Hematopoietic multipotent progenitor cell (in vitro differentiated cells): ENCODE measurements around the gene SMIM1. TPM values are rescaled to one million over a fixed set of nuclear protein-coding genes. Genes with fewer than 3 reads are reported as not detected.
"Not testable (repeated sequence)": the region's sequence is repeated elsewhere in the genome, so short reads cannot be mapped to it uniquely, and the experiment has no call there.

Source experiments
- DNase-seq, 3 donors: peaks; one replicate each; pipeline ENCODE4 v3.0.0-alpha.2; 2011 to 2015; ENCODE audit warnings: low read depth in 2 of 3, low spot score in 2 of 3
- total RNA-seq: library from RNA; depleted of rRNA; stranded (reverse); fragments of >200 nt; gene quantifications from one replicate; pipeline ENCODE4 v1.2.3, GENCODE V29; 2012

Gene SMIM1
- total RNA-seq, 1 donor: 15.6 TPM

DNA sequence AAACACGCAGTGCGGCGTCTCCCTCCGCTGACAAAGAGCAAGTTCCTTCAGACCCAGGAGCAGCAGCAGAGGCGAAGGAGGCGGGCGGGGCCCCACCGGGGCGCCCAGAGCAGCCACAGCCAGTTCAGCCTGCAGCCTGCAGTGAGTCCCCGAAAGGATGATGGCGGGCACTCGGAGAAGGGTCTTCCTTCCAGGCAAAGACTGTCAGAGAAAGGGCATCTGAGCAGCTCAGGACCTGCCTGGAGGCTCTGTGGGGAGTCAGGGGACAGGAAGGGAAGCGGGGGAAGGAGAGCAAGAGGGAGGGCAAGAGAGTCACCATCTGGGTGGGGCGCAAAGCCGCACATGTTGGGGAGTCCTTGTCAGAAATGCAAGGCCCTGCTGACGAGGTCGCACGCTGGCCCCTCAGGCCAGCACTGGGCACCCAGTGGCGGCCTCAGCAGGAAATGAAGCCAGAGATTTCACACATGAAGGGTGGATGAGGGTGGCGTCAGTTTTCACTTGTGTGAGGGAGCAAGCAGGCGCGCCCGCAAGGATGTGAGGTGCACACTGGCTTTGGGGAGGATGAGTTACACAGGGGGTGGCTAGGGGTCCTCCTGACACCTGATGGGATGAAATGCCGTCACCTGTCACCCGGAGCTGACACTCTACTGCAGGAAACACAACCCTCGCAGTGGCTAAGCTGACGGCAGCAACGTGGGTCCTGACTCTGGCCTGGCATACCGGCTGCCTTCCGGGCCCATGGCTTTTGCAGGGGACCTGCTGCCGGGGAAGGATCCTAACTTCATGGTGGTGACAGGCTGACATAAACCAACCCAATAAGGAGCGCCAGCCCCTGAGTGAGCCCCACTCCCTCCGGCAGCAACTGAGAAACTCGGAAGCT, 17.1 kb downstream of the SMIM1 start:
- DNase-seq: no peak

DNA sequence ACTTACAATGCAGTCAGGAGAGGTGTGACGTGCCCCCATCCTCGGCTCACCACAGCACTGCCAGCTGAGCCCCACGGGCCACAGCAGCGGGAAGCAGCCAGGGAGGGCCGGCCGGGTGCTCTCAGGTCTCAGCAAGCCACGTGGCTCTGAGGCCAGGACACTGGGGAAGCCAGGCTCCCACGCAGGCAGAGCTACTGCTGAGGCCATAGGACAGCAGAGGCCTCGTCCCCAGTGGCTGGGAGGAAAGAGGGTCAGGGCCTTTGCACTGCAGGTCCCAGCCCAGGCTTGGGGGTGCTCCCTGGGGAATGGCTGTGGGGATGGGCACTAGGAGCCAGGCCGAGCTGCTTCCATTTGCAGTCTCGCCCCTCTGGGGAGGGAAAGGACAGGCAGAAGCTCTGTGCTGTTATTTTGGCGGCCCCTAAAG, 18.0 kb downstream of the SMIM1 start:
- no peak for DNase-seq

GRCh38 chr1:3790952-3791351, 18.4 kb downstream of the SMIM1 start:
- no peak for DNase-seq

DNA sequence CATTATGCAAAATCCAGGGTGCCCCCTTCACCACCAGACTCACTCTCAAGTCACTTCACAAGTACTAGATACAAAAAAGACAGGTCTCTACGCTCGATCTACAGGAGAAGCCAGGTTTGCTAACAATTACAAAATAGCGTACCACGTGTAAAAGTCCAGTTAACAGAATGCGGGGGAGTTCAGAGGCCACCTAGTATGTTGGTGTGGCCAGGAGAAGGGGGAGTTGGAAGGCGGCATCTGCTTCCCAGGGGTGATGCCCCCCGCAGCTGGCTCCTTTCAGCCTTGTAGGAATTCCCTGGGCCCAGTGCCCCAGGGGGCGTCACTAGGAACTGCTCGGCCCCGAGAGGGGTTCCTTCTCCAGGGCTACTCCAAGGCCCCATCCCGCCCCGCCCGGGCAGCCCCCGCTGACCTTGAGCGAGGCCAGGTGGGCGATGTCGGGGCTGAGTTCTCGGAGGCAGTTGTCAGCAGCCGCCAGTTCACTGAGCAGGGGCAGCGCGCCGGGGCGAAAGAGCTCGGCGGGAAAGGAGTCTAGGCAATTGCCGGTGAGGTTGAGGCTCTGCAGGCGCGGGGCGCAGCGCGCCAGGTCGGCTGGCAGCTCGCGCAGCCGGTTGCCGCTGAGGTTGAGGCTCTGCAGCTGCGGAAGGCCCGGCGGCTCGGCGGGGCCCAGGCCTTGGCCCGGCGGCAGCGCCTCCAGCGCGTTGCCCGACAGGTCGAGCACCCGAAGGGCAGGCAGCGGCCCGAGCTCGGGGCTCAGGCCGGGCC, 23.1 kb downstream of the SMIM1 start:
- DNase-seq: no peak

DNA sequence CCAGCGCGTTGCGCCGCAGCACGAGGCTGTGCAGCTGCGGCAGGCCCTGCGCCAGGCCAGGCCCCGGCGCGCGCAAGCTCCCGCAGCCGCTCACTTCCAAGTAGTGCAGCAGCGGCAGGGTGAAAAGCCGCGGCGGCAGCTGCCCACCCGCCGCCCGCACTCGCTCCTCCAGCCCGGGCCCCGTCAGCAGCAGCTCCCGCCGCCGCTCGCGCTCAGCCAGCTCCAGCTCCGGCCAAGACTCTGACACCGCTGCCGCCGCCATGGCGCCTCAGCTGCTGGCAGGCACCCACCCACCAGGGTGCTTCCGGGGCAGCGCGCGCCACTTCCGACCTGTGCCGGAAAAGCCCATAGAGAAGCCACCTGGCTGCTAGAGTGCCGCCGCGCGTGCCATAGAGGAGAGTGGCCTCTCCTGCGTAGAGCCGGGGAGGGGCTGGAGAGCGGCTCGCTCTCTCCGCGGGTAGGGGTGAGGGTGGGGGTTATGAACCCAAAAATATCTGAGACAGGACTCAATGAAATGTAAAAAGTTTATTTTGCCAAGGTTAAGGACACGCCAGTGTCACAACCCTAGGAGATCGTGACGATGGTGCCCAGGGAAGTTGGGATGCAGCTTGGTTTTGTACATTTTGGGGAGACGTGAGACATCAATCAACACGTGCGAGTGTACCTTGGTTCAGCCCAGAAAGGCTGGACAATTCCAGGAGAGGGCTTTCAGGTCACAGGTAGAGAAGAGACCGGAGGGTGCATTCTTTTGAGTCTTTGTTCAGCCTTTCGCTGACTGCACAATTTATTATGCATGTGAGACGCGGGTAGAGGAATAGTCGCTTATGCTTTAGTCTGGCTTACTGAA, 23.9 kb downstream of the SMIM1 start, which contains the start of gene LRRC47:
Gene LRRC47 (minus strand): TSS at position 284 of the 847 bp plus-strand sequence. CDS start 22 bp downstream, at position 262.
- DNase-seq: peak; percentile 81 to 94 (median 89)

DNA sequence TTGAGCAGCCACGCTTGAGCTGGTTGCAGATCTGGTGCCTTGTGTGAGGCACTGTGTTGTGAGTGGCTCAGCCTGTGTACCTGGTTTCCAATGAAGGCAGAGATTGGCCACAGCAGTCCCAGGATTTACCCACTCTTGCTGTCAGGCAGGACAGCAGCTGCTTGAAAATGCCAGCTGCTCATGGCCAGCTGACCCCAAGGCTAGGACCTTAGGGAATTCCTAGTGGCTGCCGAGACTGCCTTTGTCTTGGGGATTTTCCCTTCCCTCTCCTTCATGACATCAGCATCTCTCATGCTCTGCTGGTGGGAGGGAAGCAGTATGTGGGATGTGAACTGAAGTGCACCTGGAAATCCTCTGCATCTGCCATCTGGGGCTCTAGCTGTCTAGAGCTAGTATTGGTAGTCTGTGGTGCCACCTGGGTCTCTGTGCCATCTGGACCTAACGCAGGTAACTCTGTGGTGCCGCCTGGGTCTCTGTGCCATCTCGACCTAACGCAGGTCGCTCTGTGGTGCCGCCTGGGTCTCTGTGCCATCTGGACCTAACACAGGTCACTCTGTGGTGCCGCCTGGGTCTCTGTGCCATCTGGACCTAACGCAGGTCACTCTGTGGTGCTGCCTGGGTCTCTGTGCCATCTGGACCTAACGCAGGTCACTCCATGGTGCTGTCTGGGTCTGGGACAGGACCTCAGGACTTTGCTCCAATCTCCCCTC, 27.6 kb downstream of the SMIM1 start:
- DNase-seq: no peak

DNA sequence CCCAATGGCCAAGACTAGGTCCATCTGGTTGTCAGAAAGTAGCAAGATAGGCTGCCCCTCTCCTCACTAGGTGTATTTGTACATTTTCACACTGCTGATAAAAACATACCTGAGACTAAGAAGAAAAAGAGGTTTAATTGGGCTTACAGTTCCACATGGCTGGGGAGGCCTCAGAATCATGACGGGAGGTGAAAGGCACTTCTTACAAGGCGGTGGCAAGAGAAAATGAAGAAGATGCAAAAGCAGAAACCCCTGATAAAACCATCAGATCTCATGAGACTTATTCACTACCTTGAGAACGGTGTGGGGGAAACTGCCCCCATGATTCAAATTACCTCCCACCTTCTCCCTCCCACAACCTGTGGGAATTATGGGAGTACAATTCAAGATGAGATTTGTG, 28.2 kb downstream of the SMIM1 start:
- not testable (repeated sequence) for DNase-seq

DNA sequence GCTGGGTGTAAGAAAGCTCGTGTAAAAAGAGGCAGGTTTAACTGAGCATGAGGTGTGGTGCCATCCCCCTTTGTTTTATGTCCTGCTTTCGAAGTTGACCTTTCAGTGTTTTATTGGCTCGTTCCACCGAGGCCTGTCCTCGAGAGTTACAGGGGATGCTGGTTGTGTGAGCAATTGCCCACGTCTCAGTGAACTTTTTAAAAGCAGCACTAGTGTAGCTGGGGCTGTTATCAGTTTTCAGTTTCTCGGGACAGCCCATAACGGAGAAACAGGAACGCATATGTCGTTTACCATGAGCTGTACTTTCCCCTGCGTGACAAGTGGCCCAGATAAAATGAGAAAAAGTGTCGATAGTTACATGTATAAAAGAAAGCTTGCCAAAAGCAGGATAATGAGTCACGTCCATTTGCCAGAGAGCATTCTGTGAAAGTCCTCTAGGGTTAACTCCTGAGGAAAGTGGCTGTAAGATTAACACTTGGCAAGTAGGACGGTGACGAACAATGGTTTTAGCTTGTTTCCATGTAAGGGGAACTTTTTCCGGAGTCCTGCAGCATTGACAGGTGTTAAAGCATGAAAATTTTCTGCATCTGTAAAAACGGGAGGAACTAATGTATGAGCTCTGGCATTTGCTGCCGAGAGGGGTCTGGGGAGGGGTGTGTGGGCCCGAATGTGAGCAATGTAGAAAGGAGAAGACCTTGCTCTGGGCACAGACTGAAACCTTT, 31.5 kb downstream of the SMIM1 start:
- DNase-seq: no peak

- not testable (repeated sequence) for DNase-seq
Observed at GRCh38 chr1:3804627-3804944, 32.0 kb downstream of the SMIM1 start.

DNA sequence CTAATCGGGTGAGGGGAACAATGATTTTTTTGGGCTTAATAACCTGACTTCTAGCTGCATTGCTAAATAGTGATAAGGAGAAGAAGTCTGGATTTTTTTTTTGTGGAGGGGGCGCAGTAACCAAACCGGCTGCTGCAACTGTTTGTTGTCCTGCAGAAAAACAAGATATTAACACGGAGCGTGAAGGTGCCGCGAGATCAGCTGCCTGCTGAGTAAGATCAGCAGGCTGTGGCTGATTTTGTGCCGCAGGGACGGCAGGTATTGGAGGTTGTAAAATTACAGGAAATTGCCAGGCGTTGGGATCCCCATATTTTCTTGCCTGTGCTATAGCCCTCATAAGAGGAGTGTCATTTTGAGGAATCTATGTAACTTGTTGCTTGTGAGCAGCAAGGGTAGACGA, 32.5 kb downstream of the SMIM1 start:
- no peak for DNase-seq

DNA sequence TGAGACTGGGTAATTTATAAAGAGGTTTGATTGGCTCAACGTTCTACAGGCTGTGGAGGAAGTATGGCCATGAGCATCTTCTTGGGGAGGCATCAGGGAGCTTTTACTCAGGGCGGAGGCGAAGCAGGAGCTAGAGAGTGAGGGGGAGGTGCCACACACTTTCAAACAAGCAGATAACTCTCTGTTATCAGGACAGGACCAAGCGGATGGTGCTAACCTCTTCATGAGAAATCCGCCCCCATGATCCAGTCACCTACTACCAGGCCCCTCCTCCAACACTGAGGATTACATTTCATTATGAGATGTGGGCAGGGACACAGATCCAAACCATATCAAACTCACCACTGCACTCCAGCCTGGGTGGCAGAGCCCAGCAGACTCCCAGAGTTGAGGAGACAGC, 35.2 kb downstream of the SMIM1 start:
- DNase-seq: no peak

GRCh38 chr1:3809680-3810079, 37.1 kb downstream of the SMIM1 start:
- no peak for DNase-seq

DNA sequence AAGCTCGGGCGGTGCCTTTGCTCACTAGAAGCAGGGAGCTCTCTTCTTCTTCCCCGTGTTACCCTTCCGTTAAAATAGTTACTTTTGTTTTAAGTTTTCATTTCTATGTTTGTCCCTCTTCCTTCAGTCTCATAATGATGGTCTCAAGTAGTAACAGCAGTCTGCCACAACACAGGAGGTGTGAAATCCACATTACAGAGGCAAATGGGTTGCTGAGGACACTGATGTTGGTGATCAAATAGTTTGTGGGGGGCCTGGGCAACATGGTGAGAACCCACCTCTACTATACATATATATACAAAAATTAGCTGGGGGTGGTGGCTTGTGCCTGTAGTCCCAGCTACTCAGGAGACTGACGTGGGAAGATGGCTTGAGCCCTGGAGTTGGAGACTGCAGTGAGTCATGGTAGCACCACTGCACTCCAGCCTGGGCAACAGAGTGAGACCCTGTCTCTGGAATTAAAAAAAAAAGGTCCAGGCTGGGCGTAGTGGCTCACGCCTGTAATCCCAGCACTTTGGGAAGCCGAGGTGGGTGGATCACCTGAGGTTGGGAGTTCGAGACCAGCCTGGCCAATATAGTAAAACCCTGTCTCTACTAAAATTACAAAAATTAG, 37.7 kb downstream of the SMIM1 start:
- not testable (repeated sequence) for DNase-seq

DNA sequence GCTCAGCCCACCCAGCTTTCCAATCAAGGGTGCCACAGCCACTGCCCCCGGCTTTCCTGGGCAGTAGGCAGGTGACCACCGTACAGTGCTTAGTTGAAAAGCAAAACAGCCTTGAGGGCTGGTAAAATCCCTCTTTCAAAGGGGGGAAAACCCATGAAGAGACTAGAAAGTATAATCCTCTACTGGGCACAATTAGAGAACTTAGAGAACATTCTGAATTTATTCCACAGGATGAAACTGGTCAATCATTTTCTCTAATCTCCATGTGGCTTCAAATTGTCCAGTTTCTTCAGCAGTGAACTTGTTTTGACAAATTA, 39.0 kb downstream of the SMIM1 start:
- no peak for DNase-seq

DNA sequence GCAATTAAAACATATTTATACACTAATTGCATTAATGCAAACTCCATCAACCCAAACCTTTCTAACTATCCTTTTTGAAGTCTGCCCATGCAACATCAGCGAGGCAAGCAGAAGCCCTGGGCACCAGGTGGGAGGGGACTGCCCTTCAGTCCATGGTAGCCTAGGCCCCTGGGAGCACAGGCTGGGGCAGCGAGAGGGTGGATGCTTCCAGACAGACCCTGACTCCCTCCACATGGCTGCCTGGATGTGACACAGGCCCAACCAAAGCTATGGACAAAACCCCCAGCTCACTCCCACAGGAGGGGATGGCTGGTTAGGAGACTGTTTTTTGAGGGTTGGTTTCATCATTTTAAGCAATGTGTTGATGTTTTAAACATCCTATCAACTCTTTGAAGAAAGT, 41.5 kb downstream of the SMIM1 start:
- DNase-seq: no peak

DNA sequence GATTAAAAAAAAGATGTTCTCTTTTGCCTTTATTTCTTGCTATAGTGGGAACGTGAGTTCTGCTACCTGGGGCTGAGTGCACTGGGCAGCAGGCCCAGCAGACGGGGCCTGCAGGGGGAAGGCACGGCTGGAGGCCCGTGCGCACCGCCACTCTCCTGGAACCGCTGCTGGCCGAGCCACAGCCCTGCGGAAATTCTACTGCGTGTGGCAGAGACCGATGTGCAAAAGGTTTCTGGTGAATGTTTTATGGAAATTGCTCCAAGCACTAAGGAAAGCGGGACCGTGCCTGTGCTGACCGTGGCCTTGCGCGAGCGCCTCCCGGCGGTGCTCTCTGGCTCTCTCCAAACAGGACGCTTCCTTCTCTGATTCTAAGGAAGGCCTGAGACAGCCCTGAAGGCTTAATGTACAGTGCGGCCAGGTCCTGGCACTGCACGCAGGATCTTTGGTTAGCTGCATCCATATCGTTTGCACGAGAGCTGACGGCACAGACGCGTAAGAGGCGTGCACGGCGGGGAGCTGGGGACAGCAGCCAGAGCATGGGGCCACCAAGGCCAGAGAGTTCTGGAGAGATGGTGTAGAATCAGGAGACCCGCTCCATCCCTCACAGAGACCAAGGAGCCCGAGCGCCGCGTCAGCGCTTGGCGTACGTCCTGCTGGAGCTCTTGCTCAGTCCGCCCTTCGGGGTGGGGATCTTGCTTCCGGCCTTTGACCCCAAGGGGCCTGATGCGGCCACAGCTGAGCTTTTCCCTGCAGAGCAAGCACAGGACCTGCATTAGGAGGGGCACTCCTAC, 42.4 kb downstream of the SMIM1 start:
- no peak for DNase-seq

- DNase-seq: no peak
Observed at GRCh38 chr1:3816331-3817137, 44.0 kb downstream of the SMIM1 start.
